SH-SY5Y (cell line): ENCODE measurements around the gene ALG12.

Experiments
- GATA2 ChIP-seq: IDR thresholded peaks from 2 replicates; pipeline ENCODE4 v1.6.1; 2011; ENCODE audit warnings: mild to moderate bottlenecking, low read depth, low read length
- GATA3 ChIP-seq: IDR thresholded peaks from 2 replicates; pipeline ENCODE4 v1.6.1; 2011; ENCODE audit warnings: low read depth, mild to moderate bottlenecking, low read length, moderate library complexity

DNA sequence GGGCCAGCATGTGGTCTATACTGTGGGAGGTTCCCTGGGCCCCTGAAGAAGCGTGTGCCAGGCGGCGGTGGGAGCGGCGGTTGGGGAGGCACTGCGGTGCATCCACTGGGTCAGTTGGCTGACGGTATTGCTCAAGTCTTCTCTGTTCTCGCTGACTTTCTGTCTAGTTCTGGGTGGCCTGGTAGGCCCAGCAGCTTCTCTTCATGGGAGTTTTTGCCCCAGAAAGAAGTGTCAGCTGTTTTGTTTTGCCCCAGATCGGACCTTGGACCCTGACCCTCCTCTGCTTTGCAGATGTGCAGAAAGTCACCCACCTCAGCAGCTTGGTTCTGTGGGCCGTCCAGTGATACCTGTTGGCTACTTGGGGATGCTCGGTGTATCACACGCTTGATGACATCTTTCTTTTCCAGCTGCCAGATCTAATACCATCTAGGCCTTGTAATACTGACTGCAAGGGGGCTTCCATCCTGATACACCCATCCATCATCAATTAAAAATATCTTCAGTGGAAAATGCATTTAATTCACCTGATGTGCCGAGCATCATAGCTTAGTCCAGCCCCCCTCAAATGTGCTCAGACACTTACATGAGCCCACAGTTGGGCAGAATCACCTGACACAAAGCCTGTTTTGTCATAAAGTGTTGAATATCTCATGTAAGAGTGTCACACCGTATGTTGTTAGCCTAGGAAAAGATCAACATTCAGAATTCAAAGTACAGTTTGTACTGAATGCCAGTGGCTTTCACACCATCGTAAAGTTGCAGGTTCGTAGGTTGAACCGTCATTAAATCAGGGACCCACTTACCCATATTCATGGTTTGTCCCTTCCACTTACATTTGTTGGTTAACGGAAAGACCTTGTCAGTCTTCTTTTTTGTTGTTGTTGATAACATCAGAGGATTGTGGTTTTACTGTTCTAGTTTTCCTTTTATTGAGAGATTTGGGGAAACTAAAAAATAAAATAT is 50.7 kb downstream of the ALG12 start:
- TF ChIP-seq GATA3 (no peak), GATA2 (no peak)
